22Rv1 (cell line): ENCODE data around the gene SPINK5.

ENCODE experiments used
- H3K27ac ChIP-seq: fragments of 450-650 bp; 2 replicates; pipeline ENCODE4 v1.5.1; 2017
- CTCF ChIP-seq: fragments of 450-650 bp; IDR thresholded peaks from 2 replicates; pipeline ENCODE4 v1.5.1; 2017; ENCODE audit warnings: mild to moderate bottlenecking
- ZFX ChIP-seq: fragments of 450-650 bp; IDR thresholded peaks from 2 replicates; pipeline ENCODE4 v1.6.1; 2017; ENCODE audit warnings: antibody characterized with exemption, borderline replicate concordance

The SPINK5 gene

GRCh38 chr5:148176480-148176879 is 112.7 kb downstream of the SPINK5 start:
- TF ChIP-seq ZFX (no peak), CTCF (no peak)
- no peak overlapping the region for H3K27ac ChIP-seq

- H3K27ac ChIP-seq, result no peak overlapping the region
- TF ChIP-seq ZFX (no peak), CTCF (no peak)
Measured at GRCh38 chr5:148177207-148177606, 113.4 kb downstream of the SPINK5 start.

- no peak overlapping the region for H3K27ac ChIP-seq
- TF ChIP-seq CTCF (peak; percentile 82), ZFX (no peak)
Measured at GRCh38 chr5:148179234-148179824, 115.5 kb downstream of the SPINK5 start.

GRCh38 chr5:148186248-148187003 is 122.6 kb downstream of the SPINK5 start:
- no peak for TF ChIP-seq ZFX
- TF ChIP-seq CTCF, result no peak
- H3K27ac ChIP-seq, result no peak overlapping the region
